H4 (cell line): ENCODE data around the gene TICRR. TPM values are rescaled to one million over a fixed set of nuclear protein-coding genes. Genes with fewer than 3 reads are reported as not detected.

Experiments
- DNase-seq: peaks from one replicate; pipeline ENCODE4 v3.0.0-alpha.2; 2015; ENCODE audit warnings: low spot score
- total RNA-seq: library from RNA; depleted of rRNA; stranded (reverse); fragments of >200 nt; shearing (Covaris generic); gene quantifications from 2 replicates; pipeline ENCODE4 v1.2.3, GENCODE V29; 2014; rRNA removed

Gene TICRR
- total RNA-seq, 1 experiment from 2014 or later = 5.1 TPM

DNA sequence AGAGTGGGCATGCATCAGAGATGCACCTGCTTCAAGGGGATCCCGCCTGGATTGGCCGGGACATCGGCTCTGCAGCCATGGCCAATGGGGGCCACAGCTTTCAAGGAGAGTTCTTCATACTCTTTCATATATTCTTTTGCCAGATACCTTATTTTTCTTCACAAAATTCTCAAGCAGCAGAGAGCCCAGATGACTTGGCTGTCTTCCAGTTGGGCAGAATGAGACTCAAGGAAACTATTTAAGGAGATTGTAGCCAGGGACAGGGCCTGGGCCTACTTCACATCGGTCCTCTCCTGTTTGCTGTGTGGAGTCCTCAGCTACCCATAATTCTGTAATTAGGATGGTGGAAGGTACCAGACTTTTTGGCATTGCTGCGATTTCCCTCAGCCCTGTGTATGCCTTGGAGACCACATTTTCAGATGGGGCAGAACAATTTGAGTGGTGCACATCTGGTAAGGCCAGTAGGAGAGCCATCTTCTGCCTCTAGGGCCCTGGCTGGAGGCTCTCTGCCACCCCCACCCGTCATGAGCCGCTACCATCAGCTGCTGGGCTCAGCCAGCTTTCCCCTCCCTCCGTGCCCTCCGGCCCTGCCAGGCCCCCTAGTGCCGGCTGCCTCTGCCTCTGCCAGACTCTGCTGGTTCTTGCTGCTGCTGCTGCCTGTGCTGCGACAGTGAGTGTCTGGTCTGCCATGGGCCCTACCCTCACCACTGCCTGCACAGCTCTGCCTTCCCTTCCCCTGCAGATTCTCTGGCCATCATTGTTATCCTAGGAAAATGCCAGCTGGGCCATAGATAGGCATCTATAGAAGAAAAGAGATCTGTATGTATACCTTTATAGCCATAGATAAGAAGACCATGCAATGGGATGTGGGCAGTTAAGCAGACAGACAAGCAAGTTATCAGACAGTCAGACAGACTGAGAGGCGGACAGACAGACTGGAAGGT is 97.2 kb downstream of the TICRR start:
- no peak for DNase-seq

GRCh38 chr15:89673165-89673512 is 97.9 kb downstream of the TICRR start:
- no peak for DNase-seq

GRCh38 chr15:89674526-89674925 is 99.3 kb downstream of the TICRR start:
- DNase-seq = no peak

- no peak for DNase-seq
These were observed 100.3 kb downstream of the TICRR start for GRCh38 chr15:89675606-89676005.

GRCh38 chr15:89677381-89677780 is 102.1 kb downstream of the TICRR start:
- no peak for DNase-seq

Other genes starting within 250 kb of the TICRR start
- 19.5 and 36.9 TPM in 2 replicates for gene POLG, start 240.6 kb upstream of the TICRR start, total RNA-seq
- not detected in 2 replicates for gene RHCG, start 78.9 kb upstream of the TICRR start, total RNA-seq
- 3.3 and 3.6 TPM in 2 replicates for gene KIF7, start 80.0 kb downstream of the TICRR start, total RNA-seq
- gene PLIN1, start 103.9 kb downstream of the TICRR start, total RNA-seq = 0.04 and 0.19 TPM in 2 replicates
- 7.2 and 13.3 TPM in 2 replicates for gene PEX11A, start 115.3 kb downstream of the TICRR start, total RNA-seq
- gene WDR93, start 115.3 kb downstream of the TICRR start, total RNA-seq = 0.35 TPM in 1 of 2 replicates, not detected in the other
- gene MESP1, start 175.8 kb downstream of the TICRR start, total RNA-seq = 0.47 TPM in 1 of 2 replicates, not detected in the other
- gene MESP2, start 200.9 kb downstream of the TICRR start, total RNA-seq = not detected in 2 replicates
- 3.5 and 4.7 TPM in 2 replicates for gene ANPEP, start 239.4 kb downstream of the TICRR start, total RNA-seq